NCI-H526 (cell line): ENCODE data around the gene HPN.
"Not testable (repeated sequence)": the region's sequence is repeated elsewhere in the genome, so short reads cannot be mapped to it uniquely, and the experiment has no call there.

ENCODE experiments used
- DNase-seq, 2 experiments: peaks; one replicate each; lab custom pipeline; 2025; lab: John Stamatoyannopoulos, UW

Gene HPN

GRCh38 chr19:35042954-35043604 lies 1.6 kb downstream of the HPN start:
- no peak for DNase-seq

GRCh38 chr19:35043906-35044305 lies 2.4 kb downstream of the HPN start:
- no peak for DNase-seq

- peak; percentile 32 to 63 for DNase-seq
Observed at GRCh38 chr19:35044317-35045117, 3.0 kb downstream of the HPN start.

GRCh38 chr19:35045667-35046300 lies 4.3 kb downstream of the HPN start:
- DNase-seq: peak in 1 of 2 experiments; percentile 54

GRCh38 chr19:35046461-35046860 lies 4.9 kb downstream of the HPN start:
- DNase-seq: no peak

GRCh38 chr19:35048911-35049411 lies 7.4 kb downstream of the HPN start:
- no peak for DNase-seq

GRCh38 chr19:35049456-35049855 lies 7.9 kb downstream of the HPN start:
- DNase-seq: no peak

- DNase-seq: not testable (repeated sequence)
Observed at GRCh38 chr19:35050662-35051061, 9.1 kb downstream of the HPN start.

GRCh38 chr19:35051268-35051667 lies 9.7 kb downstream of the HPN start:
- not testable (repeated sequence) for DNase-seq

GRCh38 chr19:35051796-35052195 lies 10.3 kb downstream of the HPN start:
- no peak for DNase-seq

GRCh38 chr19:35052599-35053190 lies 11.2 kb downstream of the HPN start:
- DNase-seq: no peak

- no peak for DNase-seq
Observed at GRCh38 chr19:35053667-35054293, 12.3 kb downstream of the HPN start.

GRCh38 chr19:35054626-35055025 lies 13.1 kb downstream of the HPN start:
- no peak for DNase-seq

GRCh38 chr19:35055715-35056179 lies 14.2 kb downstream of the HPN start:
- peak; percentile 41 to 81 for DNase-seq

GRCh38 chr19:35056513-35057063 lies 15.1 kb downstream of the HPN start:
- DNase-seq: no peak

- DNase-seq: no peak
Observed at GRCh38 chr19:35058370-35058769, 16.8 kb downstream of the HPN start.

GRCh38 chr19:35059006-35059798 lies 17.7 kb downstream of the HPN start:
- no peak for DNase-seq

- DNase-seq: no peak
Observed at GRCh38 chr19:35059799-35060091, 18.2 kb downstream of the HPN start.

GRCh38 chr19:35060160-35060855 lies 18.8 kb downstream of the HPN start:
- DNase-seq: no peak
